NCI-H748 treated with DMSO at 0.1 percent for 48 hours (cell line): ENCODE data around the gene ONECUT2.
"Not testable (repeated sequence)": the region's sequence is repeated elsewhere in the genome, so short reads cannot be mapped to it uniquely, and the experiment has no call there.

Experiments
- DNase-seq: peaks from one replicate; lab custom pipeline; 2025; lab: John Stamatoyannopoulos, UW

ONECUT2 gene

DNA sequence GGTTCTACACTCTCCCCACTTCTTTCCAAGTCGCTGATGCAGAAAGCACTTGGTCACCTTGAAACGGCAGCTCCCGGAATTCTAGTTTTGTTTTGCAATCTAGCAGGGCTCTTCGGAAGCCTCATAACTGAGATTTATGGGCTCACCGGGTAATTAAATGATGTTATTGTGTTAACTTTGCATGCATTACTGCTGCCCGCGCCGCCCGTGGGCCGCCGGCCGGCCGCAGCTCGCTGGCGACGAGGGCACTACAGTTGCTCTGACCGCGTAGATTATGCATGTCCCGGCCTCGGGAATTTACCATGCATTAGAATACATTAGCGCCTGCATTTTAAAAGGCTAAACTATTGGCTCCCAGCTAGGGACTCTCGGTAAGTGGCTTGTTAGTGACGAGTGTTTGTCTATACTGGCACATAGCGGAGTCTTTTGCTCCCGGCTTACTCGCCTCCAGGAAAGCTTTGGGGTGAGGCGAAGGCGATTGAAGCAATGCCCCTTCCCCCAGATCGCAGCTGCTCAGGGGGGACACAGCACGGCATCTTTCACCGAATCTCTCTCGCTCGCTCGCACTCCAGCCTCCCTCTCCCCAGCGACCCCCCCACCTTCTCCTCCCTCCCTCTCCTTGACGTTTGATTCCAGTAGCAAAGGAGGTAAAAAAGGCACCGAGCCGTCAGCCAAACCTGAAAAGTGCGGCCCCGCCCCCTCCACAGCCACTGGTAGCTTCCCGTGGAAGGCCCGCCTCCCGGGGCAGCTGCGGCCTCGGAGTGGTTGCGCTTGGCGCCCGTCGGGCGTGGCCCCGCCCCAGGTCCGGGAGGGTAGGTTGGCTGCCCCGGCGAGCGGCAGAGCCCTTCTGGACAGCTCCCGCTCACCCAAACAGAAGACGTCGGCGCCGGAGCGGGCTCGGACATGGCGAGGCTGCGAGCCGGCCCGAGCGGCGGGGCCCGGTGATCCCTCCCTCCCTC is at the start of gene ONECUT2:
TSS of gene ONECUT2 (plus strand) at position 839 of the 959 bp plus-strand sequence. CDS start 343 bp downstream, outside the sequence.
- peak; percentile 90 for DNase-seq

DNA sequence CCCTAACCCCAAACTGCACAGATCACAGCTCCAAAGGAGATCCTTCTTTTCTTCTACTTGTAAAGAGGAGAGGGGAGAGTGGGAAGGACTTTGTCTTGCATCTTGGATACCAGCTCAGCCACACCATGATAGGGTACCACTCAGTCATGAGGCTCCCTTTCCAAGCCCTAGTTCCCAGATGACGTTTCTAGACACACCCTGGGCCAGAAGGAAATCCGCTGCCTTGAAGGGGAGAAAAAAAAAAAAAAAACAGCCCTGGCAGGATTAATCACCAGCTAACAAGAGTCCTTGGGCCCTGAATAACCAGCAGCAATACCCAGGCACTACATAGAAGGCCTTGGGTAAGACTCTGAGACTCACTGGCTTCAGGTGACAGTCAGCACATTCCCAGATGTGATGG is 45.9 kb upstream of the ONECUT2 start:
- DNase-seq, result no peak

DNA sequence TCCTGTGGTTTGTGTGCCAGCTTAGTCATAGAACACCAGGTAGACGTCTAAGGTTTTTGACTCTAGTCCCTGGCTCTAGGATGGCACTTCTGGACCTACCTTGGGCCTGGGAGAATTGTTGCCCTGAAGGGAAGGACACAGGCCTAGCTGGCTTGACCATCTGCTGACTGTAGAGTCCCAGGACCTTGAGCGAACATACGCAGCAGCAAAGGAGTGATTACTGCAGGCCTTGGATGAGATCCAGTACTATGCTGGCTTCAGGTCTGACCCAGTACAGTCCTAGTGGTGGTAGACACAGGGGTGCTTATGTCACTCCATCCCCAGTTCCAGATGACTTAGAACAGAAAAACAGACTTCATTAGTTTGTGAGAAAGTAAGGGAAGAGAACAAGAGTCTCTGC is 45.1 kb upstream of the ONECUT2 start:
- no peak for DNase-seq

DNA sequence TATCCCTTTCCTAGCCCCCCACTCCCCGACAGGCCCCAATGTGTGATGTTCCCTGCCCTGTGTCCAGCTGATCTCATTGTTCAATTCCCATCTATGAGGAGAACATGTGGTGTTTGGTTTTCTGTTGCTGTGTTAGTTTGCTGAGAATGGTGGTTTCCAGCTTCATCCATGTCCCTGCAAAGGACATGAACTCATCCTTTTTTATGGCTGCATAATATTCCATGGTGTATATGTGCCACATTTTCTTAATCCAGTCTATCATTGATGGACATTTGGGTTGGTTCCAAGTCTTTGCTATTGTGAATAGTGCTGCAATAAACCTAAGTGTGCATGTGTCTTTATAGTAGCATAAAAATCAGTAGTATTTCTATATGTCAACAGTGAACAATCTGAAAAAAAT is 40.4 kb upstream of the ONECUT2 start:
- not testable (repeated sequence) for DNase-seq

DNA sequence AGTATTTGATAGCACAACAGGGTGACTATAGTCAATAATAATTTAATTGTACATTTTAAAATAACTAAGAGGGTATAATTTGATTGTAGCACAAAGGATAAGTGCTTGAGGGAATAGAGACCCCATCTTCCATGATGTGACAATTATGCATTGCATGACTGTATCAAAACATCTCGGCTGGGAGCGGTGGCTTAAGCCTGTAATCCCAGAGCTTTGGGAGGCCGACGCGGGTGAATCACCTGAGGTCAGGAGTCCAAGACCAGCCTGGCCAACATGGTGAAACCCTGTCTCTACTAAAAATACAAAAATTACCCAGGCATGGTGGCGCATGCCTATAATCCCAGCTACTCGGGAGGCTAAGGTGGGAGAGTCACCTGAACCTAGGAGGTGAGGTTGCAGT is 38.3 kb upstream of the ONECUT2 start:
- not testable (repeated sequence) for DNase-seq

DNA sequence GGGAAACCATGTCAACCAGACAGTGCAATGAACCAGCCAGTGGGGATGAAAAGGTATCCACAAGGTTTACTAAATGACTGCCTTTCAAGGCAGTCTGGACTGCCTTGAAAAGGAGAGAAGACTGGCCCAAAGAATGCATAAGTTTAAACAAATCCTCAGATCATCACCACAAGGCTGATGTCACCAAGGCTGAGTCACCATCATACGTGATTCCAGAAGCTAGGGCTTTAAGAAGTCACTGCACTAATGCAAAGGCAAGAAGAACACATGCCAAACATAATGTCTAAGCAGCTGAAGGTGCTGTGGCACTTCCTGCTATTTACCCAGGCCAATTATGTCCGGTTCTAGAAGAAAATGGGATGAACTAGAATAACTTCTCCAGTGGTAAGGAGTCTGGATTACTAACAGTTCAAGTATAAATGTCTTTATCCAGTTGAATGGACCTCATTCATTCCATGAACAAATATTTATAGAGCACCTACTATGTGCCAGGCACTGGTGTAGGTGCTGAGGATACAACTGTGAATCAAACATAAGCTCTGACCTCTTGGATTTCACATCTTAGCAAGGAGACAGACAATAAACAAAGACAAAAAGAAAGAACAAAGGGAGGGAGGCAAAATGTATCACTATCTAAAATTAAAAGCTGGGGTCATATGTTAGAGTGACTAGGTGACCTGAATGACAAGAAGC is 37.6 kb upstream of the ONECUT2 start:
- DNase-seq, result no peak

DNA sequence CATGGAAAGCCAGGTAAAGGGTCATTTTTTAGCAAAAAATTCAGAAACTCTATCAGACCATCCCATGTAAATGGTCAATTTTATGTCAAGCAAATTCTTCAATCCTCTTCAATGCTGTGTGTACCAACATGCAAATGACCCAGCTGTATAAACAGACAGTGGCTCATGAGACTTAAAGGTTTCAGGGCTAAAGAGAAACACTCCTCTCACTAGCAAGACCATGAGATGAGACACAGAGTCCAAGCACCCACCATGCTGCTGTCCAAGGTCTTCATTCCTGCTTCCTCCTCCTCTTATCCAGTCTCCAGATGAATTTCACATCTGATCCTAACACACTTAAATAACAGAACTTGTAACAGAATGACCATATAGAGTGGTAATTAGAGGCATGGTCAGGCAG is 30.8 kb upstream of the ONECUT2 start:
- no peak for DNase-seq

DNA sequence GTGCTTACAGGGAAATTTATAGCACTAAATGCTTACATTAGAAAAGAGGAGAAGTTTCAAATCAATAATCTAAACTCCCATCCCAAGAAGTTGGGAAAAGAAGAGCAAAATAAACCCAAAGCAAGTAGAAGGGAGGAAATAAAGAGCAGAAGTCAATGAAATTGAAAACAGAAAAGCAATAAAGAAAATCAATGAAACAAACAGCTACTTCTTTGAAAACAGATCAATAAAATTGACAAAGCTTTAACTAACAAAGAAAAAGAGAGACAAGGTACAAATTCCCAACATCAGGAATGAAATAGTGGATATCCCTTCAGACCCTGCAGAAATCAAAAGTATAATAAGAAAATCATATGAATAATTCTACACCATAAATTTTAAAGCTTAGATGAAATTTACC is 25.5 kb upstream of the ONECUT2 start:
- no peak for DNase-seq

DNA sequence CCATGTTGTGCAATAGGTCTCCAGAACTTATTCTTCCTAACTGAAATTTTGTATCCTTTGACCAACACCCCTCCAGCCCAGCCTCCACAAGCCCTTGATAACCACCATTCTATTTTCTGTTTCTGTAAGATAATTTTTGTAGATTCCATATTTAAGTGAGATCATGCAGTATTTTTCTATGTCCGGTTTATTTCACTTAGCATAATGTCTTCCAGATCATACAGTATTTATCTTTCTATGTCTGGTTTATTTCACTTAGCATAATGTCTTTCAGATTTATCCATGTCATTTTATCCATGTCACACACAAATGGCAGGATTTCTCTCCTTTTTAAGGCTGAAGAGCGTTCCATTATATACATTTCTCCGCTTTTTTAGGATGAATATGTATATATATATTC is 24.4 kb upstream of the ONECUT2 start:
- DNase-seq, result no peak

DNA sequence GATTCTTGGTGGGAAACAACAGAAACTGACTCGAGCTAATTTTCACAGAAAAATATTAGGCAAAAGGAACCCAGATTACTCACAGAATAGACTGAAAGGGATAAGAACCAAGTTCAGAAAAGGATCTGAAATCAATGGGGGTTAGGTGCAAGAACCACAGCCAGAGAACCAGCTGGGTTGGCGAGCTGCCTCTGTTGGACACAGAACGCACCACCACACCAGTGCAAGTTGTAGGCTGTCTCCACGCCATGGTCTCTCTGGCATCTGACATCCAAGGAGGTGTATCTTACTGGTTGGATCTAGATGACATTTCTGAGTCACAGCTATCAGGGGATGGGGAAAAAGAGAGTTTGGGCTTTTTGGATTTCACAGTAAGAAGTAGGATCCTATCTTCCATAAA is 18.6 kb upstream of the ONECUT2 start:
- DNase-seq, result no peak

DNA sequence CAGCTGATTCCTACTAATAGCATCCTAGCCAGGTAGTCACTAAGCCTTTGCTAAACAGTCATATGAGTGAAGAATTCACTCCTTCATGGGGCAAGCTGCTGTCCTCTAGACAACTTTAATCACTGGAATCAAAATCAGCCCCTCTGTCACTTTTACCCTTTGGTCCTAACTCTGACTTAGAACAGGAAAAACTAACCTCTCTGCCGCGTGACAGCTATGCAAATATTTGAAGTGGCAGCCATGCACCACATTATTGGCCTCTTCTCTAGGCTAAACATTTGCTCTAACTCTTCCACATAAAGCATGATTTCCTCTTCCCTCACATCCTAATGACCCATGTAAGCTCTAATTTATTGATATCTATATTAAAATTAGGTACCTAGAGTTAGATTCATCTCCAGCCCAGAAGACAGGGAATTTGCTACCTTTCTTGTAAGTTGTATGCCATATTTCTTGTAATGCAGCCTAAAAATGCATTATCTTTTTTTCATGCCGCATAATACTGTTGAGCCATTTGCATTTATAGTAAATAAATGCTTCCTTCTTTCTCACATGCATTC is 12.8 kb upstream of the ONECUT2 start:
- DNase-seq, result peak; percentile 63

DNA sequence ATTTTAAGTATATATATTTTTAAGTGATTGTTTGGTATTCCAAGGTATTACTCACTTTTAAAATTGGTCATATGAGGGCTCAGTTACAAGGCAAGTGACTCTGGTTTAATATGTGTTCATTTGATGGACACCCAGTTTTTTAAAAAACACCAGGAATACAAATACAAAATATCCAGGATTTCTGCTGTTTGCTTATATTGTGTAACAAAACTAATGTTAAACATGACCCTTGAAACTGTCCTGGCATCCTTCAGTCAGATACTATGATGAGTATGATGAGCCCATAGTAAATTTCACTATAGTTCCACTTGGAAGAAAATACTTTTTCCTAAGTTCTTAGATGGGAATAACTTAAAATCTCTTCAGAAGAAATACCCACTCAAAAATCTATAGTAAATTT is 11.4 kb upstream of the ONECUT2 start:
- no peak for DNase-seq

DNA sequence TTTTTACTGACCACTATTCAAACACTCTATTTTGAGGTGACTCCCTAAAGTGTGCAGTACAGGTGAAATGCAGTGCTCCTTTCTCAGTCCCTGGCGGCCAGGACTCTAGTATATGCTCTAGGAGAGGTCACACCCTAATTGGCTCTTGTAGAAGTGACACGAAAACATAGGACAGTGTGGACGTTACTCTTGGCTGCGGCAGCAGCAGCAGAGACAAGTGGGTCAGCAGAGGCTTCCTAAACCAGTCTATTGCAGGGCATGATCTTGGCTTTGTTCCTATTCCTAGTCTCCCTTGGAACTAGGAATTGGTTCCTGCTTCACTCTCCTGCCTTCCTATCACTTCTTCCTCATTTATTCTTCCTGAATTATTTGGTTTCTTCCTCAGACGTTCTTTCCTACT is 10.1 kb upstream of the ONECUT2 start:
- no peak for DNase-seq

DNA sequence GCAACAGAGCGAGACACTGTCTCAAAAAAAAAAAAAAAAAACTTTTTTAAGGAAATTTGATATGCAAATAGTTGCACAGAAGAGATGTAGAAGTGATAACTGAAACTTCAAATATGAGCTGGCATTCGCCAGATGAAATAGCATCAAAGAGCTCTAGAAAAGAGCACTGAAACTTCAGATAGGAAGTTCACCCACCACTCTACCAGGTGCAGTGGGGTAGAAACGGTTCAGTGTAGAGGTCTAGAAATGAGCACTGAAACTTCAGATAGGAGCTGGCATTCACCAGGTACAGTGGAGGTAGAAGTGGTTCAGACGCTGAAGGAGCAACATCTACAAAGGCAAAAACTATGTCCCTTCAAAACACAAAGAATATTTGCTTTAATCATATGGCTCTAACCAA is 9.0 kb upstream of the ONECUT2 start:
- no peak for DNase-seq

DNA sequence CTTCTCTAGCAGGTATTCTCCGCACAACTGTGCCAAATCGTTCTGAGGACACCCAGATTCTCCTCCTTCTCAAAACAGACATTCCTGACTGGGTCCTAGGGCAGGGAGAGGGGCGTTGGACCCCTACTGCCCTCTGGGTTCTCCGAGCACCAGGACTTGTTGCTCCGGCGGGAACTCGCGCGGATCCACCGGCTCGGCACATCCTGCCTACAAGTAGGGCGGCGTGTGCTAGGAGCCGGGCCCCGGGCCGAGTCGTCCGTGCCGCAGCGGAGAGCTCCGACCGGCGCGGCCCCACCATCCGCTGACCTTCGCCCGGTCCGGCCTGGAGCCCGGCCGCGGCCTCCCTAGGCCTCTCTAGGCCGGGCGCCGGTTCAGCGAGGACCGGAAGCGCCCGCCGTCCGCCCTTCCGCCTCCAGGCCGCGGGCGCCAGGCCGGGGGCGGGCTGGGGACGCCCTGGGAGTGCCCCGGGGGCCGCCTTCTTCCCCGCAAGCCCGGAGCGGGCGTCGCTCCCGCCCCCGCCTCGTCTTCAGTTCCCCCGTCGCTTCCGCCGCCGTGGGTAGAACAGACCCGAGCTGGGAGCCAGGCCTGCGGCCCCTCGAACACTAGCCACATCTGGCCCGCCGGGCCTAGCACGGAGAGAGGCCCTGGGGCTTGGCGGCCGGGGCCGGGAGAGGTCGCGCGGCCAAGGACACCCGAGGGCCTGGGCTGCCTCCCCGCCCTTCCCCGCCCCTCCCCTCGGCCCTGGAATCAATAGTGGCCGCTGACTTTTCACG is 7.6 kb upstream of the ONECUT2 start:
- DNase-seq, result no peak

DNA sequence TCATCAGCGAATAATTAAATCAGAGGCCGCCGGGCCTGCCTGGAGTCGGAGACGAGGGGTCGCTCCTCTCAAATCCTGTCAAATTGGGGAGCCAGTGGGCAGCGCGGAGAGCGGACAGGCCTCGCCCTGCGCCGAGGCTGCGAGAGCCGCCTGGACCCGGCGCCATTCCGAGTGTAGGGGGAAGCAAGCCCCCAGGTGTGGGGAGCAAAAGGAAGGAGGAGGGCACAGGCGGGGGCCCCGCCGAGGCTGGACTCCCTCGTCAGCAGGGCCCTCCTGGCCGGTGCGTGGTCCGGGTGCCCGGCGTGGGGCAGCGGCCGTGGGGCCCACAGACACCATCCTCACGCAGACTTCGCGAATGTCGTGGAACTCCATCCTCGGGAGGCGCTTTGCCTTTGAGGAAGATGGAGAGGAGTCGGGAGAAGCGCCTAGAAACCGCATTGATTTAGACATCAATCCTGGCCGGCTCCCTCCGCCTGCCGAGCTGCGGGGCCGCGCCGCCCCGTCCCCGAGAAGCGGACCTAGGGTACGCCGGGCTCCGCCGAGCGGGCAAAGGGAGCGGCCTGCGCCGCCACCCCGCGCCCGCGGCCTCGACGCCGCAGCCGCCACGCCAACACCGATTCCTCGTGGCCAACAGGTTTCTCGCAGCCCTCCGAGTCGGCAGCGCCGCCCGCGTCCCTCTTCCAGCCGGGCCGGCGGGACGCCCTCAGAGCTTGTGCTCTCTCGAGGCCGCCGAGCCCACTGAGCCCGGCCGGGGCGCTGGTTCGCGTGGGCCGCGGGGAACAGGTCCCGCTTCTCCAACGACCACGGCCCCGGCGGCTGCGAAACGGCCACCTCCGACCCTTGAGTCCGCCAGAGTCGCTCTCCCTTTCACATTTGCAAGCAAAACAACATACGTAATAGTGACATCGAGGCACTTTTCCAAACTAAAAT is 6.7 kb upstream of the ONECUT2 start:
- DNase-seq, result no peak

DNA sequence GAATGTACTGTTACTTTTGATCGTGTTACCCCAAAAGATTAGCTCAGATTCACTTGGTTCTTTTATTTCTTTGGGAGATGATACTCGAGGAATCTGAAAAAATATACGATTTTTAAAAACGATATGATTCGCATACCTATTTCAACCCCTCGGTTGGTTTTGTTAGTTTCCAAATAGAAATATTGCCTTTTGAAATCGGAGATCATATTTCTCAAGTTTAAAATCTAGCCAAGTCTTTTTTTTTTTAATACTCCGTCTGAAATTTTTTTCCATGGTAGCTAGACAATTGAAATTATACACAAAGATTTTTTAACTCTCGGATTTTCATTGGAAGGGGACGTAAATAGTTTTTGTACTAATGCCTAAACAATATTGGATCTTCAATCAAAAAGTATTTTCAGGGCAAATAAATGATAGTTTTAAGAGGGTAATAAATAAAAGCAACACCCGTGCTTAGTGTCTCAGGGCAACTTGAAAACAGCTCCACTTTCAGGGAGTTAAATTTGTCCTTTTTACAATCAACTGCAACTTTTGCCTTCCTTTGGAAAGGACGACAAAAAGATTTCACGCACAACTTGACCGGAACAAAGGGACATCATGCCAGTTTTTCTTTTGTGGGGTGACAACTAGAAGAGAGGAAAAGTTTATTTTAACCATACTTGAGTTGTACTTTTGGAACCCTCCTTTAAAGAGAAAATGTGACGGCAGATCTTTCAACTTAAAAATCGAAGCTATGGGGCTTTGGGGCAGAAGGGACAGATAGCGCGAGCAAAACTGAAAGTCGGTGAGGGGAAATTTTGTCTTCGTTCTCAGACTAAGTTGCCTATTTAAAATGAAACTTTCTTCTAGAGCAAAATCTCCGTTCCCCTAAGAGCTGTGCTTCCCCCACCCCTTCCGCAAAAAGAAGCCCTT is 5.8 kb upstream of the ONECUT2 start:
- DNase-seq, result no peak

DNA sequence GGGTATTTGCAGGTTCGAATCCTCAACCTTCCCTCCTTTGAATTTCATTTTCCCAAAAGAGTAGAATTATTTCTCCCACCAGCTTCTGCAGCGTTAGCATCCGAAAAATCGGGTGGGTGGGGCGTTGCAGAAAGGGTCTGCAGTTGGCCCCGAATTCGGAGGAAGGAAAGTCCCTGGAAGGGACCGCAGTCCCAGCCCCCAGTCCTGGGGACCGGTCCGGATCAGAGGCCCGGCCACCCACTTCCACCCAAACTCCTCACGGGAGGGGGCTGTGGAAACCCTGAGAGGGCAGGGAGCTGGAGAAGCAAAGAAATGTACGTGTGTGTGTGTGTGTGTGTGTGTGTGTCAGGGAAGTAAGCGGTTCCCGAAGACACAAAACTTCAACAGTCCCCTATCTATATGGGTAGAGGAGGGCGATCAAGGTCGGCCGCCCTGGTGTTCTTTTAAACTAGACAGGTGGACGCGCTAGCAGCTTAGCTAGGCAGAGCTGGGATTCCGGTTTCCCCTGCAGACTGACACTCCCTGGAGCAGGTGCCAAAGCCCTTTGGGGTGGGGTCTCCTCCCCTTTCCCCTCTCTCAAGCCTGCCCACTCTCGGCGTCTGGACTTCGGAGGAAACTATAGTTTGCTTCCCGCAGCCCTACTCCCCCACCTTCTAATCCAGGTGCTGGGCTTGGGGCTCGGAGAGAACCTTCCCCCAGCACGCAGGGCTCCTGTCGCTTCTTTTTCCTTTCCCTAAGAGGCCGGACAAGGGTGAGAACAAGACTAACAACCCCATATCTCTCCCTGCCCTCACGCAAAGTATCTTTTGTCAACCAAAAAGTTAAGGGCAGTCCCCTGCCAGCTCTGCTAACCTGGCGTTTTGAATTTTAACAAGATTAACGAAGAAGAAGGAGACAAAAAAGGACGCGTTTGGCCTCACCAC is 4.8 kb upstream of the ONECUT2 start:
- no peak for DNase-seq

DNA sequence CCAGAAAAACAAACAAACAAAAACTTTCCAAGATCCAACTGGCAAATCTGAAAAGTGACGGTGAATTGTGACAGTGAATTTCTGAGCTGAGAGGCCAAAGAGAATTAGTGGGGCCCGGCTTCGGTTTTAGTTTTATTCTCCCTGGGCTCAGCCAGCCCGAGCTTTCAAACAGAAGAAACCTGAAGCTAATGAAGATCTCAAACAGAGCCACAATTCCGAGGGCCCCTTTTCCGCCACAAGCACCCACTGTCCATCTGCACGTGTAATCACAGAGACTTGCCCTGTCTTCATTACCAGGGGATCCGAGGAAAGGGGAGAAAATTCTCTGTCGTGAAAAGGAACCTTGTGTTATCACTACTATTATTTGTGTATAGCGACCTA is 4.2 kb upstream of the ONECUT2 start:
- DNase-seq, result no peak
